Cardiac septum (tissue), 1 donor: ENCODE results near the gene PCMT1. TPM values are rescaled to one million over a fixed set of nuclear protein-coding genes. Genes with fewer than 3 reads are reported as not detected.
"Not testable (repeated sequence)": the region's sequence is repeated elsewhere in the genome, so short reads cannot be mapped to it uniquely, and the experiment has no call there.

ENCODE experiments used
- DNase-seq: peaks from one replicate; pipeline ENCODE4 v3.0.0-alpha.2; 2020; ENCODE audit warnings: low spot score
- intact Hi-C: fragments of 100-400 bp; cut with DNase I; formaldehyde crosslinking; loops from one replicate; pipeline ENCODE4 v1.14.0; 2022
- total RNA-seq: library from RNA; stranded (reverse); fragmentation: NEBNext Ultra II Directional; extraction: Animal tissue kit (Norgen Biotek cat#: 25700); gene quantifications from one replicate; pipeline ENCODE4 v1.2.1, GENCODE V29; 2021
- donor health status: DM: no; HTN: no; CAD: no.

PCMT1 gene
- total RNA-seq, 1 donor from 2014 or later: 130 TPM

DNA sequence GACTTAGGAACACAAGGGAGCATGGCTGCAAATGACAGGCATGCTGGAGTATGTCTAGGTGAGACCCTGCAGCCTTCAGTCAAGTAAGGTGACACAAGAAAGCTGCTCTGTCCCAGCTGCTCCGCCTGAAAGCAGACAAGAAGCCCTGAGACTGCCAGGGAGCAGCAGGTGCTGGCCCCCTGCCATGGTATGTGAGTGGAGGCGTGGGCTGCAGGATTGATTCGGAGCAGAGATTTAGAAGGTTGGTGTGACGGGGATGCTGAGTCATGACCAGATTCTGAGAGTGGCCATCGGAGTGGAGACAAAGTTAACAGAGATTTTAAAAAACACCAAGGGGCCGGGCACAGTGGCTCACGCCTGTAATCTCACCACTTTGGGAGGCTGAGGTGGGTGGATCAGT lies 96.8 kb downstream of the PCMT1 start:
- no peak for DNase-seq
- intact Hi-C loops: no loop called here

DNA sequence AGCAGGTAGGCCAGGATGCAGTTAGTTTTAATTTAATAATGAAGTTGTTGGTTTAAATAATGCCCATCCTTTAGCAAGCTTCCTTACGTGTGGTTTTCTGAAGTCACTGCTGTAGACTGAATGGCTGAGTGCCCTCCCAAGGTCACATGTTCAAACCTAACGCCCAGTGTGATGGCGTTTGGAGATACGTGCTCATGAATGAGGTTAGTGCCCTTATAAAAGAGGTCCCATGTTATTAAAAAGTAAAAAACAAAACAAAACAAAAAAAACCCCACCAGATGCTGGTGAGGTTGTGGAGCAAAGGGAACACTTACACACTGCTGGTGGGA lies 98.4 kb downstream of the PCMT1 start:
- intact Hi-C loops: no loop called here
- no peak for DNase-seq

DNA sequence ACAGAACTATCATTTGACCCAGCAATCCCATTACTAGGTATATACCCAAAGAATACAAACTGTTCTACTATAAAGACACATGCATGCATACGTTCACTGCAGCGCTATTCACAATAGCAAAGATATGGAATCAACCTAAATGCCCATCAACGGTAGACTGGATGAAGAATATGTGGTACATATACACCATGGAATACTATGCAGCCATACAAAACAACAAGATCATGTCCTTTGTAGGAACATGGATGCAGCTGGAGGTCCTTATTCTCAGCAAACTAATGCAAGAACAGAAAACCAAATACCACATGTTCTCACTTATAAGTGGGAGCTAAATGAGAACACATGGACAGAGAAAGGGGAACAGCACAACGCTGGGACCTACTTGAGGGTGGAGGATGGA lies 98.8 kb downstream of the PCMT1 start:
- intact Hi-C loops, DNase-seq: not testable (repeated sequence)

DNA sequence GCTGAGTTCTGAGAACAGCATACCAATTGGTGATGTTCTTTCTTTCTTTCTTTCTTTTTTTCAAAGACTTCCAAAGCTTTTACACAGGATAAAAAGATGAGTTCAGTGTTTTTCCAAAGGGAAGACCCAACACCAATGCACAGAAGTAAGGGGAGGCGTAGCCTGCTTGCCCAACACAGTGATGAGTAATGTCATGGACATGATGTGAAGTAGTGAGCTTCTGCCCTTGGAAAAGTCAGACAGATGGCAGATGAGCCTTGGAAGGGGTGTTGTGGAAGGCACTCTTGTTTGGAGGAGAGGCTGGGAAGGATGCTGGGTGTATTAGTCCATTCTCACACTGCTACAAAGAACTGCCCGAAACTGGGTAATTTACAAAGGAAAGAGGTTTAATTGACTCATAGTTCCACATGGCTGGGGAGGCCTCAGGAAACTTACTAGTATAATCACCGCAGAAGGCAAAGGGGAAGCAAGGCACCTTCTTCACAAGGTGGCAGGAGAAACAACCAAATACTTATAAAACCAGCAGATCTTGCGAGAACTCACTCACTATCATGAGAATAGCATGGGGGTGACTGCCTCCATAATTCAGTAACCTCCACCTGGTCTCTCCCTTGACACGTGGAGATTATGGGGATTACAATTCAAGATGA lies 102.0 kb downstream of the PCMT1 start:
- intact Hi-C loops: no loop called here
- DNase-seq: no peak

DNA sequence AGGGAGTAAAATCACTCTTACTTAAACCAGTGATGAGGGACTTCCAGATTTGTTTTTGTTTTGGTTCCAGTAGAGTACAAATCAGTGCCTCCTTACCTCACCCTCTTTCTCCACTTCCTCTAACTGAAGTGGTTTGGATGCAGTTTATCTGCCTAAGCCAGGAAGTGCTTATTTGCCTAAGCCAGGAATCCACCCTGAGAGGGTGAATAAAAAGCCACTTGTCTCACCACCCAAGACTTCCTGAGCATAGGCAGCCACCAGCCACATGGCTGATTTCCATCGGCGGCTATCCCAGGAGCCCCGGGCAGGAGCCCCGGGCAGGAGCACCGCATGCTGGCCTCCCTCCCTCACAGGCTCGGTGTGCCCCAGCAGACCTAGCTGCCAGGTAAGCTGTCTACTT lies 102.6 kb downstream of the PCMT1 start:
- intact Hi-C loops: no loop called here
- no peak for DNase-seq

DNA sequence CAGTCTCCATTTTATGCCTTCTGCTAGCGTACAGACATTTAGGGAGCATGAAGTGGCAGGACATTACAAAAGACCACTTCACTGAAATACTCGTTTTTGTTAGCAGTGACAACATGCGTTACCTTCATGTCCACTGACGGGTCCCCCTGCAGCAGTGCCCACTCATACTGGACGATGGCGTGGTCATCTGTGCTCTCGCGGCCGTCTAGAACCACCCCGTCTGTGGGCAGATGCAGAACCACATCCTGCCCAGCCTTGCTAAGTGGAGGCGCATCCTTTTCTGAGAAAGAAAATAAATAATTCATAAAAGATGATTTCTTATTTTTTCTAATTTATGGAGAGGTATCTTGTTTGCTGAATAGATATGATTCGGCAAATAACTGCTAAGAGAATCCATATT lies 103.3 kb downstream of the PCMT1 start:
- intact Hi-C loops: no loop called here
- no peak for DNase-seq

DNA sequence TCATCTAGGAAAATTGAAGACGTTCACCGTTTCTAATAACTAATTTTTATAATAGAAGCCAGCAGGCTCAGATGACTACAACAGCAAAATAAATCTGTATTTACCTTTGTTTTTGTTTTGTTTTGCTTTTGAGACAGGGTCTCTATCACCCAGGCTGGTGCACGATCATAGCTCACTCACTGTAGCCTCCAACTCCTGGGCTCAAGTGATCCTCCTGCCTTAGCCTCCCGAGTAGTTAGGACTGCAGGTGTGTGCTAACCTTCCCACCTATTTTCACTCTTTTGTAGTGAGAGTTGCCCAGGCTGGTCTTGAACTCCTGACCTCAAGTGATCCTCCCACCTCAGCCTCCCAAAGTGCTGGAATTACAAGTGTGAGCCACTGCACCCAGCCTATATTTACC lies 104.5 kb downstream of the PCMT1 start:
- DNase-seq, intact Hi-C loops: not testable (repeated sequence)

DNA sequence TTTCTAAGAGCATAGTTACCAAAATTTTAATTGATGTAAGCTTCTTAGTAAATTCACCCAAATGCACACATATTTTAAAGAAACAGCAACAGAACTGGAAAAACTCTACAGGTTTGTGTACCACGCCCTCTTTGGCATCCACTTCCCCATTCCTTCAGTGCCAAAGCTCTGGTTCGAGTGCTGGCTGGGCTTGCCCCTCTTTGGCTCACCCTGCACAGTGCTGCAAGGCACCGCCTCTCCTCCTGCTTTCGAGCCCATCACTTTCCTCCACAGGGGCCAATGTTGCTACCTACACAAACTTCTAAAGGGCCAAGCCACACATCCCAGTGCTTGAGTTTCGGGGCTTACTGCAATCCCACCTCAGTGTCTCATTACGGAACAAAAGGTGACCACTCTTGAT lies 105.0 kb downstream of the PCMT1 start:
- intact Hi-C loops: no loop called here
- DNase-seq: no peak

DNA sequence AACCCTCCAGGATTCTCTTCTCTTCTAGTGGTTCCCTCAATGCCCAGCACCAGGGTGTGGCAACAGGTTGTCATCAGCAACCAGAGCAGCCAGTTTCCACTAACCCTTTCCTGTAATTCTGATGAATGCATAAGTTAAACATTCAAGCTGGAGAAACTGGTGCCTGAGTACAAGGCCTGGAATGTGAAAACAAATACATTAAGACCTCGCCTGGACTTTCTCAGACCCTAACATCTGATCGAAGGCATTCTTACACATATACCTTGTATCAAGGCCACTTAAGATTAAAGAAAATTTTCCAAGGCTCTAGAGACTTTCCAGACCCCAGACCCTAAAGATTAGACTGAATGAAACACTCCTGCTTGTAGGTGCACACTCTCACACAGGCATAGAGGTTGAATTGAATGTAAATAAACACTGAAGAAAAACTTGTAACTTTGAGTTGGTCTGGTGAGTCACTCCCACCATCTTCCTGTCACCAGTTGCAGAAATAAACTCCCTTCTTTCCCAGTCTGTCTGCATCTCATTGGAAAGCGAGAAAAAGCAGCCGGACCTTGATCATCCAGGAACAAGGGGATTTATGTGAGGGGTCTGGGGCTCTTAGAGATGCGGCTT lies 105.6 kb downstream of the PCMT1 start:
- intact Hi-C loops: no loop called here

DNA sequence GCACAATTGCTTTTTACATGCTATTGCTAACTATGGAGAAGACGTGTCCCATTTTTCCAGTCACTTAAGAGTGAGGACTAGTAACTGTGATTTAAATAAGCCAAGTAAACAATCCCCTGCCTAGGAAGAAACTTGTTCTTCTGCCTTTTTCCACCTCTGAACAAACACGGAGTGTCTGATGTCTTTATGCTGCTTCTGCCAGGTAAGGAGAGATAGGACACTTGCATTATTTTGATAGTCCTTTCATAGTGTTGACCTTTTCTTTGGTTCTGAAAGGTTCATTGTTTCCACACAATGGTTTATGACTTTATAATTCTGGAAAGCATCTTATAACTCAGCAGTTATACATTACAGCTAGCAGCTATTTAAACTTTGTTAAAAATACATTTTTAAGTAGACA lies 106.2 kb downstream of the PCMT1 start:
- no peak for DNase-seq
- intact Hi-C loops: no loop called here

More for the DNA sequence above, 105.6 kb downstream of the PCMT1 start:
- no peak for DNase-seq

DNA sequence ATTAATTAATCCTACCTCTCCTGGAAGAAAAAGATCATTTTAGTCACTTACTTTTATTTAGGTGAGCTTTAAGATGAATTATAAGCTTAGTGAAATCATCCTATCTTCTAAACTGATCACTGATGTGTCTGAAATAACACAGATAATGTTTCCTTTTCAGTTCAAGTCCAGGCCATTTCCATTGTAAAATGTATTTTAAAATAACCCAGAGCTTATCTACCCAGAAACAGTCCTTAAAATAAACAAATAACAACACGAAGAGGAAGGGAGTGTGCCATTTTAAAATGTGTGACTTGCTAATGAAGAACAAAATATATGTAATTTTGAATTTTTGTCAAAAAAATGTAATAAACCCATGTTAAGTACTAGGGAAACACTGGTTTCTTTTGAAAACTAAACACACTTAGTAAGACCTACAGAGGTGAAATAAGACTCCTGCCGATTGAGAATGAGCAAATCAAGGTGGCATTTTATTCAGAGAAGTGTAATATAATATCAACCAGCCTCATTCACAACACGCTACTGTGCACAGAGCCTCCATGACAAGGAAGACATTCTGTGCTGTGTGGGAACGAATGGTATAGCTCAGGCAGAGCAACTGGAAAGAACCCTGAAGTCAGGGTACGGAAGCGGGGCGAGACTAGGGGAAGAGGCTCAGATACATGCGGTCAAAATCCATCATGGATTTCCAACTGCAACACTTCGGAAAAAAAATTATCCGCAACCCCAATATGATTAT lies 106.9 kb downstream of the PCMT1 start:
- intact Hi-C loops: no loop called here

DNA sequence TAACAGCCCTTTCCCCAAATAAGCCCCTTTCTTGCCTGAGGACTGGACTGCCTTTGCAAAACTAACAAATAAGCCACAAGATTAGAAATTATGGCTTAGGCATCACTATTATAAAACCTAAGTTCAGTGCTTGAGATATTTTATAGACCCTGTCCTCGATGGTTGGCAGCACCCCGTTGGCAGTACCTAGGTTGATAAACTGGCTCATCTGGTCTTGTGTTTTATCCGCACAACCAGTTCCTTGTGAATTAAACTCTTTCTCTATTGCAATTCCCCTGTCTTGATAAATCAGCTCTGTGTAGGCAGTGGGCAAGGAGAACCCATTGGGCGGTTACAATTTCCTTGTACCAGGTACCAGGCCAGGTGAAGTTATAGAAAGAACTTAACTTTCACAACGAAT lies 108.0 kb downstream of the PCMT1 start:
- DNase-seq: no peak
- intact Hi-C loops: no loop called here

More for the DNA sequence above, 106.9 kb downstream of the PCMT1 start:
- DNase-seq: no peak

DNA sequence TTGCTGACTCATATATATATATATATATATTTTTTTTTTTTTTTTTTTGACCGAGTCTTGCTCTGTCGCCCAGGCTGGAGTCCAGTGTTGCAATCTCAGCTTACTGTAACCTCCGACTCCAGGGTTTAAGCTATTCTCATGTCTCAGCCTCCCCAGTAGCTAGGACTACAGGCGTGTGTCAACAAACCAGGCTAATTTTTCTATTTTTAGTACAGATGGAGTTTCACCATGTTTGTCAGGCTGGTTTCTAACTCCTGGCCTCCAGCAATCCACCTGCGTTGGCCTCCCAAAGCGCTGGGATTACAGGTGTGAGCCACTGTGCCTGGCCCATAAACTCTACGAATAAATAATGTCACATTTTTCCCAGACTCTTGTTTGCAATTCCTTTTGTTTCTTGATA lies 109.8 kb downstream of the PCMT1 start:
- no peak for DNase-seq
- intact Hi-C loops: no loop called here

DNA sequence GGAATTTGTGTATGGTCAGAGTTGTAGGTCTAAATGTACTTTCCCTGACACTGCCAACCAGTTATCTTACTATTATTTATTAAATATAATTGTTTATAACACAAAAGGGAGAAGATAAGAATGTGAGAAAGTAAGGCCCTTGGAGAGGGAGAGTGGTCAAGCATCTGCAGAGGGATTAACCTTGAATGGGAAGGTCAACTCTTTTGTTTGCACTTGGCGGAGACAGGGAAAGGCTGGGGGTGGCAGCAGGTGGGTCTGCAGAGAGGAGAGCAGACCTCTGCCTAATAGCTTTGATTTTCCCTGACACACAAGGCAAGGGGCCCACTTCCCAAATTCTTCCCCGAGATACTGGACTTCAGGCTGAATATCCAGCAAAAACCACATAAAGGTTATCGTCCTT lies 110.4 kb downstream of the PCMT1 start:
- no peak for DNase-seq
- intact Hi-C loops: no loop called here

DNA sequence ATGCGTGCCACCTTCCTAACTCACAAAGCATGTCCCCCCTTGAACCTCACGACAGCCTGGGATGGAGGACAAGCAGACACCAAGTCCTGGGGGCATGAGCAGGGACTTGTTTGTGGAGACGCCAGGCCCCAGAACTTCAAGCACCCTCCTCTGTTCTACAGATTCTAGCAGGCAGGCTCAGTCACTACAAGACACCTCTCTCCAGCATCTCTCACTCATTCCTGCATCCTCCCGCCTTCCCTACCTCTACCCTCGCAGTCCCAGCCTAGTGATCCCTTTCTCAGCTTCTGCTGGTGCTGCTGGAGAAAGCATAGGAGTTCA lies 110.9 kb downstream of the PCMT1 start:
- no peak for DNase-seq
- intact Hi-C loops: no loop called here

Other genes with a start within 250 kb of the PCMT1 start
- 18.6 TPM for gene PPIL4, start 203.7 kb upstream of the PCMT1 start, total RNA-seq
- gene GINM1, start 183.4 kb upstream of the PCMT1 start, total RNA-seq: 53.8 TPM
- 13.1 TPM for gene KATNA1, start 101.0 kb upstream of the PCMT1 start, total RNA-seq
- 14.6 TPM for gene LATS1, start 31.6 kb upstream of the PCMT1 start, total RNA-seq
- 23.2 TPM for gene NUP43, start 3.2 kb upstream of the PCMT1 start, total RNA-seq
- gene LRP11, start 114.6 kb downstream of the PCMT1 start, total RNA-seq: 11.6 TPM
- gene RAET1E, start 148.4 kb downstream of the PCMT1 start, total RNA-seq: not detected
- gene RAET1G, start 173.4 kb downstream of the PCMT1 start, total RNA-seq: 0.35 TPM
- gene ULBP2, start 192.3 kb downstream of the PCMT1 start, total RNA-seq: 1.1 TPM
- gene ULBP1, start 214.2 kb downstream of the PCMT1 start, total RNA-seq: 0.16 TPM